Loucy (cell line): ENCODE results near the gene DYRK4.

ENCODE experiments used
- H2AFZ ChIP-seq: fragments of 200-600 bp; sonication (generic); 2 replicates; pipeline ENCODE4 v1.6.0; 2016; ENCODE audit warnings: antibody characterized with exemption, mild to moderate bottlenecking, low read length, moderate library complexity
- H3F3A ChIP-seq: fragments of 200-600 bp; 2 replicates; pipeline ENCODE4 v1.6.0; 2016; ENCODE audit warnings: antibody characterized with exemption, low read depth, mild to moderate bottlenecking
- H3K27me3 ChIP-seq: fragments of 200-600 bp; sonication (generic); 2 replicates; pipeline ENCODE4 v1.6.1; 2014; ENCODE audit warnings: low read length, mild to moderate bottlenecking; ENCODE audit not compliant: insufficient read depth, poor library complexity, severe bottlenecking
- H3K36me3 ChIP-seq: fragments of 200-600 bp; sonication (generic); 2 replicates; pipeline ENCODE4 v1.6.1; 2016; ENCODE audit warnings: low read length; ENCODE audit not compliant: insufficient read depth
- H3K4me1 ChIP-seq: fragments of 200-600 bp; sonication (generic); 2 replicates; pipeline ENCODE4 v1.5.1; 2014; ENCODE audit warnings: low read length, mild to moderate bottlenecking; ENCODE audit not compliant: insufficient read depth, poor library complexity, severe bottlenecking
- H3K4me2 ChIP-seq: fragments of 200-600 bp; sonication (generic); 2 replicates; pipeline ENCODE4 v1.6.0; 2014; ENCODE audit warnings: antibody characterized with exemption, low read length, low read depth, mild to moderate bottlenecking; ENCODE audit not compliant: poor library complexity, severe bottlenecking
- H3K4me3 ChIP-seq: fragments of 200-600 bp; sonication (generic); 2 replicates; pipeline ENCODE4 v1.5.1; 2014; ENCODE audit warnings: low read length, mild to moderate bottlenecking, mixed read lengths; ENCODE audit not compliant: poor library complexity, severe bottlenecking
- H3K79me2 ChIP-seq: fragments of 200-600 bp; sonication (generic); 2 replicates; pipeline ENCODE4 v1.6.1; 2014; ENCODE audit warnings: low read length; ENCODE audit not compliant: insufficient read depth
- H3K9ac ChIP-seq: fragments of 200-600 bp; sonication (generic); 2 replicates; pipeline ENCODE4 v1.6.0; 2014; ENCODE audit warnings: mild to moderate bottlenecking, low read depth, low read length, moderate library complexity; ENCODE audit not compliant: poor library complexity, severe bottlenecking
- H3K9me2 ChIP-seq: fragments of 200-600 bp; sonication (generic); replicated peaks from 2 replicates; pipeline ENCODE4 v1.6.1; 2016; ENCODE audit warnings: low read depth, low read length, mixed read lengths
- H3K9me3 ChIP-seq: fragments of 200-600 bp; sonication (generic); 2 replicates; pipeline ENCODE4 v1.6.1; 2014; ENCODE audit warnings: mild to moderate bottlenecking, antibody characterized with exemption, low read length, low read depth; ENCODE audit not compliant: insufficient read depth
- H4K20me1 ChIP-seq: fragments of 200-600 bp; sonication (generic); 2 replicates; pipeline ENCODE4 v1.6.0; 2014; ENCODE audit warnings: antibody characterized with exemption, low read length, mild to moderate bottlenecking; ENCODE audit not compliant: insufficient read depth, poor library complexity, severe bottlenecking
- CTCF ChIP-seq: fragments of 200-600 bp; sonication (generic); conservative IDR thresholded peaks from 2 replicates; pipeline ENCODE4 v1.5.1; 2014; ENCODE audit warnings: mild to moderate bottlenecking, antibody characterized with exemption, low read length
- EZH2phosphoT487 ChIP-seq: fragments of 200-600 bp; IDR thresholded peaks from 2 replicates; pipeline ENCODE4 v1.6.1; 2018; ENCODE audit warnings: antibody characterized with exemption, mild to moderate bottlenecking, moderate library complexity, borderline replicate concordance

The DYRK4 gene

DNA sequence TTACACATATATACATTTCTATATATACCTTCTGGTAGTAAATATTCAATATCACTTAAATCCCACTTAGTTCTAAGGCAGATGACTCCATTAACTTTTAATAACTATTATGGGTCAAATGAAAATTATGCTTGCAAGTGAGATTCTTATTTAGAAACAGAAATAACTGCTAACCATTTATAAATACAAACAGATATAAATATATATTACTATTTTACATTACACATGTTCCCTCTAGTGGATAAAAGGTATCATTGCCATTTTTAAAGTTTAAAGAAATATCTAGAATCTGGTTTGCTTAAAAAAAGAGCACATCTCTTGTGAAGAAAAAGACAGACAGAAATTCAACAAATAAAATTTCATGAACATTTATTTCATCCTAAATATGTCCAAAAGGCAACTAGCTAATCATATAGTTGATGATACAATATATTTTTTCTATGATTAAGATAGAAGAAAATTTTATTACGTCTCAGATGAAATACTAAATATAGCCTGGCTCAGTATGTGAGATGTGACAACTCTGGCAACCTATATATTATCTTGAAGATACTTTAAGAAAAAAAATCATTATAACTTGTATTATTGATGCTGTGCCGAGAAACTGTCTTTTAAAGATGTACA lies 35.0 kb upstream of the DYRK4 start:
- no peaks in the 10 kb centered on the region for H3K9me2 ChIP-seq
- H3K27me3 ChIP-seq: no peaks in the 10 kb centered on the region
- H4K20me1 ChIP-seq: no peaks in the 10 kb centered on the region
- no peak overlapping the region for H2AFZ ChIP-seq
- H3K4me3 ChIP-seq: no peak overlapping the region
- H3K9me3 ChIP-seq: no peaks in the 10 kb centered on the region
- no peak overlapping the region for H3K9ac ChIP-seq
- peak; percentile 59 for TF ChIP-seq CTCF
- TF ChIP-seq EZH2phosphoT487: no peak
- H3K4me1 ChIP-seq: no peaks in the 10 kb centered on the region
- peaks cover 12% of the 10 kb centered on the region; the same call in 1 of the 2 replicates for H3K36me3 ChIP-seq
- H3K4me2 ChIP-seq: no peak overlapping the region
- no peaks in the 10 kb centered on the region for H3K79me2 ChIP-seq
- H3F3A ChIP-seq: no peaks in the 10 kb centered on the region

DNA sequence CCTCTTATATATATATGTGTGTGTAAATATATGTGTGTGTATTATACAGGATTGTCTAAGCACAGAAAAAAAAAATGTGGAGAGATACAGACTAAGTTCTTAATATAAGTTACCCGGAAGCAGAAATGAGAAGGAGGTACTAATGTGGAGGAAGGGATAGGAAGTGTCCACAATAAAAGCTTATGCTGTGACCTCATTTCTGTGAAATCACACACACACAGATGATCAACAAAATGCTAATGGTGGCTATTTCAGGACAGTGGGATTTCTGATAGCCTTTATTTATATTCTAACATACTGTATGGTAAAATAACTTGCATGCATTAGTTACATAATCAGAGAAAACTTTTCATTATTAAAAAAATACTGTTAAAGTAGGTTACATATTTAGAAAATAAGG lies 31.8 kb upstream of the DYRK4 start:
- no peaks in the 10 kb centered on the region for H3K4me1 ChIP-seq

GRCh38 chr12:4530982-4531586 lies 30.9 kb upstream of the DYRK4 start:
- Histone ChIP-seq H3K36me3 (peaks cover 5% of the 10 kb centered on the region; the same call in 1 of the 2 replicates), H3K4me3 (no peak overlapping the region), H3K4me2 (no peak overlapping the region), H3K79me2 (peaks cover 10% of the 10 kb centered on the region; the same call in 1 of the 2 replicates), H3K27me3 (no peaks in the 10 kb centered on the region), H3K9me2 (no peaks in the 10 kb centered on the region), H3K9ac (no peak overlapping the region), H3K9me3 (no peaks in the 10 kb centered on the region), H2AFZ (no peak overlapping the region), H3F3A (no peaks in the 10 kb centered on the region), H3K4me1 (peaks cover 3% of the 10 kb centered on the region), H4K20me1 (no peaks in the 10 kb centered on the region)
- TF ChIP-seq EZH2phosphoT487 (no peak), CTCF (no peak)

More for the DNA sequence above, 31.8 kb upstream of the DYRK4 start:
- no peaks in the 10 kb centered on the region for H3K27me3 ChIP-seq
- 0 out of 2 replicates have a peak, but pooled peaks cover 4% of the 10 kb centered on the region for H3K79me2 ChIP-seq
- no peak overlapping the region for H3K9ac ChIP-seq
- no peak overlapping the region for H3K4me3 ChIP-seq
- TF ChIP-seq CTCF (no peak), EZH2phosphoT487 (no peak)
- no peaks in the 10 kb centered on the region for H3K9me3 ChIP-seq
- no peak overlapping the region for H3K4me2 ChIP-seq
- H2AFZ ChIP-seq: no peak overlapping the region
- H3K36me3 ChIP-seq: peaks cover 8% of the 10 kb centered on the region; the same call in 1 of the 2 replicates
- H3K9me2 ChIP-seq: no peaks in the 10 kb centered on the region
- no peaks in the 10 kb centered on the region for H3F3A ChIP-seq
- H4K20me1 ChIP-seq: no peaks in the 10 kb centered on the region
